Sigmoid colon (tissue), 7 donors: Measurements from ENCODE around the gene RAB7A. TPM values are rescaled to one million over a fixed set of nuclear protein-coding genes. Genes with fewer than 3 reads are reported as not detected.

Source experiments
- DNase-seq: peaks from one replicate; pipeline ENCODE4 v3.0.0-alpha.2; 2019
- H3K27ac ChIP-seq, 4 donors: fragments of 200-600 bp; sonication (generic); one replicate each; pipeline ENCODE4 v1.5.1; 2016 to 2019; ENCODE audit warnings: mild to moderate bottlenecking in 1 of 4
- H3K27me3 ChIP-seq, 3 donors: fragments of 200-600 bp; sonication (generic); one replicate each; pipeline ENCODE4 v1.5.1; 2019; ENCODE audit warnings: mild to moderate bottlenecking in 1 of 3
- H3K36me3 ChIP-seq, 4 donors: fragments of 200-600 bp; sonication (generic); one replicate each; pipeline ENCODE4 v1.5.1; 2016 to 2019
- H3K4me1 ChIP-seq, 4 donors: fragments of 200-600 bp; sonication (generic); one replicate each; pipeline ENCODE4 v1.5.1; 2017 to 2019
- H3K4me3 ChIP-seq, 4 donors: fragments of 200-600 bp; sonication (generic); one replicate each; pipeline ENCODE4 v1.5.1; 2017 to 2019; ENCODE audit warnings: mild to moderate bottlenecking in 2 of 4, moderate library complexity in 1 of 4
- H3K9me3 ChIP-seq, 4 donors: fragments of 200-600 bp in 3 of 4; sonication (generic) in 3 of 4; one replicate each; pipeline versions ENCODE4 v1.5.1 to v1.6.1; 2013 to 2019
- CTCF ChIP-seq, 4 experiments: fragments of 450-650 bp in 3 of 4; fragments of 200-600 bp in 1 of 4; IDR thresholded peaks; one replicate each; pipeline ENCODE4 v1.5.1; 2016 to 2019; ENCODE audit warnings: antibody characterized with exemption in 4 of 4, mild to moderate bottlenecking in 3 of 4, moderate library complexity in 2 of 4
- EP300 ChIP-seq, 4 donors: sonication (generic); formaldehyde crosslinking; IDR thresholded peaks; one replicate each; pipeline ENCODE4 v1.6.1; 2017; ENCODE audit warnings: antibody characterized with exemption in 4 of 4
- POLR2A ChIP-seq, 2 donors: fragments of 450-650 bp; IDR thresholded peaks; one replicate each; pipeline ENCODE4 v1.6.1; 2016; ENCODE audit warnings: antibody characterized with exemption in 2 of 2, mild to moderate bottlenecking in 2 of 2, moderate library complexity in 2 of 2
- POLR2AphosphoS5 ChIP-seq, 4 donors: sonication (generic); formaldehyde crosslinking; IDR thresholded peaks; one replicate each; pipeline ENCODE4 v1.6.1; 2017; ENCODE audit warnings: antibody characterized with exemption in 4 of 4
- WGBS, 2 donors: extraction: QIAGEN DNeasy Blood & Tissue Kit; methylation state at CpG; one replicate each; pipeline ENCODE4 v1.1.7; 2013; 5-methylcytosine and 5-hydroxymethylcytosine counted together
- intact Hi-C: fragments of 100-400 bp; cut with DNase I; formaldehyde crosslinking; loops from one replicate; pipeline ENCODE4 v1.15.1; 2023
- polyA plus RNA-seq, 3 donors: library from polyadenylated mRNA; stranded (reverse); fragments of 200-250 nt; gene quantifications; one replicate each; pipeline ENCODE4 v1.2.3, GENCODE V29; 2013
- total RNA-seq, 4 donors: library from RNA; depleted of rRNA; stranded (reverse); fragments of >200 nt; gene quantifications; one replicate each; pipeline ENCODE4 v1.1.0, GENCODE V29; 2016
- donor health status: healthy with polysubstance abuse.
- donor health status: Bipolar disorder and iron deficiency.
- donor health status: healthy.

Gene RAB7A
- total and polyA plus RNA-seq, 7 donors: 73.6 to 275 (median 100.0) TPM

GRCh38 chr3:128783774-128784173, 57.8 kb downstream of the RAB7A start:
- H3K27ac ChIP-seq: peak overlapping the region in 2 of 4 donors; percentile 6 to 25
- no peaks in the 10 kb centered on the region for H3K27me3 ChIP-seq
- intact Hi-C loops: no loop called here
- TF ChIP-seq POLR2A (IDR thresholded peaks at IDR 0.05) (no peak), EP300 (IDR thresholded peaks at IDR 0.05) (no peak), CTCF (IDR thresholded peaks at IDR 0.05) (no peak), POLR2AphosphoS5 (IDR thresholded peaks at IDR 0.05) (no peak)
- WGBS, 2 donors: 75 to 94% methylated on average over 4 of the region's 4 CpGs
- H3K4me1 ChIP-seq: peaks cover 0 to 98% (median 81%) of the 10 kb centered on the region in 4 donors
- H3K9me3 ChIP-seq: no peaks in the 10 kb centered on the region
- H3K4me3 ChIP-seq: no peak overlapping the region
- no peak for DNase-seq
- no peaks in the 10 kb centered on the region for H3K36me3 ChIP-seq

GRCh38 chr3:128784232-128784631, 58.2 kb downstream of the RAB7A start:
- peaks cover 0 to 98% (median 83%) of the 10 kb centered on the region in 4 donors for H3K4me1 ChIP-seq
- H3K36me3 ChIP-seq: no peaks in the 10 kb centered on the region
- H3K9me3 ChIP-seq: no peaks in the 10 kb centered on the region
- no peak for DNase-seq
- no peak overlapping the region for H3K4me3 ChIP-seq
- no peaks in the 10 kb centered on the region for H3K27me3 ChIP-seq
- WGBS, 2 donors: 77 to 89% methylated on average over 7 of the region's 7 CpGs
- TF ChIP-seq POLR2A (IDR thresholded peaks at IDR 0.05) (no peak), POLR2AphosphoS5 (IDR thresholded peaks at IDR 0.05) (no peak), CTCF (IDR thresholded peaks at IDR 0.05) (no peak), EP300 (IDR thresholded peaks at IDR 0.05) (no peak)
- peak overlapping the region in 2 of 4 donors; percentile 6 to 25 for H3K27ac ChIP-seq
- intact Hi-C loops: no loop called here

- Histone ChIP-seq H3K4me3 (no peak overlapping the region), H3K4me1 (peaks cover 0 to 98% (median 78%) of the 10 kb centered on the region in 4 donors), H3K36me3 (no peaks in the 10 kb centered on the region), H3K27ac (no peak overlapping the region), H3K27me3 (no peaks in the 10 kb centered on the region), H3K9me3 (no peaks in the 10 kb centered on the region)
- DNase-seq: no peak
- WGBS, 2 donors: 92 to 93% methylated on average over 3 of the region's 3 CpGs
- no peak for TF ChIP-seq POLR2A (IDR thresholded peaks at IDR 0.05)
- TF ChIP-seq CTCF (IDR thresholded peaks at IDR 0.05): no peak
- no peak for TF ChIP-seq EP300 (IDR thresholded peaks at IDR 0.05)
- TF ChIP-seq POLR2AphosphoS5 (IDR thresholded peaks at IDR 0.05): no peak
- intact Hi-C loops: no loop called here
These were observed 58.9 kb downstream of the RAB7A start for GRCh38 chr3:128784843-128785242.

GRCh38 chr3:128786434-128787020, 60.5 kb downstream of the RAB7A start:
- Histone ChIP-seq H3K4me1 (peaks cover 0 to 83% (median 67%) of the 10 kb centered on the region in 4 donors), H3K9me3 (no peaks in the 10 kb centered on the region), H3K27ac (peak overlapping the region in 3 of 4 donors; percentile 25 to 42 (median 30)), H3K36me3 (no peaks in the 10 kb centered on the region), H3K4me3 (no peak overlapping the region), H3K27me3 (no peaks in the 10 kb centered on the region)
- DNase-seq: no peak
- TF ChIP-seq EP300 (IDR thresholded peaks at IDR 0.05): no peak
- no peak for TF ChIP-seq CTCF (IDR thresholded peaks at IDR 0.05)
- TF ChIP-seq POLR2A (IDR thresholded peaks at IDR 0.05): no peak
- no peak for TF ChIP-seq POLR2AphosphoS5 (IDR thresholded peaks at IDR 0.05)
- intact Hi-C loops: no loop called here
- WGBS, 2 donors: 74 to 76% methylated on average over 3 of the region's 3 CpGs
